ENCODE measurements around the gene PFDN6.

The PFDN6 gene

DNA sequence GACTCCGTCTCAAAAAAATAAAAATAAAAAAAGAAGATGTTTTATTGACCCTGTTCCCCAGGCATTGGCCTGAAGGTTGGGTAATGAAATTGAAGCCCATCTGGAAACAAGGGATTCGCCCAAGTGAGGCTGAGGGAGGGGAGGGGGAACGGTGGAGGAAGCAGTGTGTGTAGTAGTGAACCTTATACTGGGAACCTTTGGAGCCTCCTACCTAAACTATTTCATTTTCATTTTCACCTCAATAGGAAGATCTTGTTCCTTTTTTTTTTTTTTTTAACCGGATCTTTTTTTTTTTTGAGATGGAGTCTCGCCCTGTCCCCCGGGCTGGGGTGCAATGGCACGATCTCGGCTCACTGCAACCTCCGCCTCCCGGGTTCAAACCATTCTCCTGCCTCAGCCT, 41.3 kb downstream of the PFDN6 start:
- Histone ChIP-seq H3K4me1 (ENCODE audit: control extremely low read depth in 1 of 4, control insufficient read depth in 4 of 4, insufficient read depth in 4 of 4, low read length in 3 of 4) (peaks cover 0 to 4% (median 0%) of the 10 kb centered on the region in 4 experiments), H3K27ac (ENCODE audit: insufficient read depth in 1 of 2, low read depth in 1 of 2, low read length in 2 of 2, poor library complexity in 1 of 2, severe bottlenecking in 2 of 2) (no peak overlapping the region), H3K36me3 (ENCODE audit: control insufficient read depth in 4 of 4, insufficient read depth in 4 of 4, low read length in 3 of 4) (no peaks in the 10 kb centered on the region), H3K4me3 (ENCODE audit: control insufficient read depth in 1 of 7, extremely low read depth in 1 of 7, insufficient read depth in 4 of 7, low read depth in 2 of 7, low read length in 6 of 7) (peak overlapping the region in 1 of 7 experiments; percentile 43), H3K9me3 (ENCODE audit: control extremely low read depth in 1 of 5, control insufficient read depth in 4 of 5, insufficient read depth in 2 of 5, low read depth in 1 of 5, low read length in 4 of 5) (no peaks in the 10 kb centered on the region), H3K27me3 (replicated peaks in 2 of 5; ENCODE audit: control insufficient read depth in 4 of 5, insufficient read depth in 5 of 5, low read length in 4 of 5) (no peaks in the 10 kb centered on the region)
- ChIA-PET POLR2A (no interaction called here), CTCF (no interaction called here)
- 64% methylated on average over 8 of the region's 10 CpGs for WGBS (ENCODE audit: insufficient coverage)
- peak in 1 of 3 donors; percentile 11 for DNase-seq

DNA sequence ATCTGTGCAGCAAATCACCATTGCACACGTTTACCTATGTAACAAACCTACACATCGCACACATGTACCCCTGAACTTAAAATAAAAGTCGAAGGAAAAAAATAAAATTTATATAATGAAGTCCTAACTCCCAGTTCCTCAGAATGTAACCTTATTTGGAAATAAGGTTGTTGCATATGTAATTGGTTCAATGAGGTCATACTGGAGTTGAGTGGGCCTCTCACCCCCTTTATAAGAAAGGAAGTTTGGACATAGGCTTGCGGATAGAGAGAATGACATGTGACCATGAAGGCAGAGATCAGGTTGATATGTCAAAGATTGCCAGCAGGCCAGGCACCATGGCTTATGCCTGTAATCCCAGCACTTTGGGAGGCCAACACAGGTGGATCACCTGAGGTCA, 44.3 kb downstream of the PFDN6 start:
- CTCF ChIA-PET = interaction anchor here (0.7 to 1.1 kb wide), 2 partner anchors 56 to 220 kb away, joined by 3 read pairs; partner anchors contain the start of gene B3GALT4
- Histone ChIP-seq H3K9me3 (ENCODE audit: control extremely low read depth in 1 of 5, control insufficient read depth in 4 of 5, insufficient read depth in 2 of 5, low read depth in 1 of 5, low read length in 4 of 5) (no peaks in the 10 kb centered on the region), H3K4me3 (ENCODE audit: control insufficient read depth in 1 of 7, extremely low read depth in 1 of 7, insufficient read depth in 4 of 7, low read depth in 2 of 7, low read length in 6 of 7) (no peak overlapping the region), H3K27me3 (replicated peaks in 2 of 5; ENCODE audit: control insufficient read depth in 4 of 5, insufficient read depth in 5 of 5, low read length in 4 of 5) (no peaks in the 10 kb centered on the region), H3K4me1 (ENCODE audit: control extremely low read depth in 1 of 4, control insufficient read depth in 4 of 4, insufficient read depth in 4 of 4, low read length in 3 of 4) (peaks cover 0 to 4% (median 0%) of the 10 kb centered on the region in 4 experiments), H3K36me3 (ENCODE audit: control insufficient read depth in 4 of 4, insufficient read depth in 4 of 4, low read length in 3 of 4) (no peaks in the 10 kb centered on the region), H3K27ac (ENCODE audit: insufficient read depth in 1 of 2, low read depth in 1 of 2, low read length in 2 of 2, poor library complexity in 1 of 2, severe bottlenecking in 2 of 2) (no peak overlapping the region)
- POLR2A ChIA-PET = no interaction called here
- no peak for DNase-seq
- WGBS (ENCODE audit: insufficient coverage) = no CpG with 5 or more reads among the region's 4 CpGs

DNA sequence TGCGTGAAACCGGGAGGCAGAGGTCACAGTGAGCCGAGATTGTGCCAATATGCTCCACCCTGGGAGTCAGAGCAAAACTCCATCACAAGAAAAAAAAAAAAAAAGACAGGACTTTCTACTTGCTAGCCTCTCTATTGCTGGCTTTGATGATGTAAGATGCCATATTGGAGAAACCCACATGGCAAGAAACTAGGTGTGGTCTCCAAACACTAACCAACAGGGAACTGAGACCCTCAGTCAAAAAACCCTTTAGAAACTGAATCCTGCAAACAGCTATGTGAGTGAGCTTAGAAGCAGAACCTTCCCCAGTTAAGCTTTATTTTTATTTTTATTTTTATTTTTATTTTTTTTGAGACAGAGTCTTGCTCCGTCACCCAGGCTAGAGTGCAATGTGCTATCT, 46.5 kb downstream of the PFDN6 start:
- CTCF ChIA-PET = interaction anchor here (0.9 to 1.4 kb wide), 4 partner anchors 9 to 18 kb away, joined by 3 to 5 read pairs (median 4); no protein-coding TSS in a partner anchor

DNA sequence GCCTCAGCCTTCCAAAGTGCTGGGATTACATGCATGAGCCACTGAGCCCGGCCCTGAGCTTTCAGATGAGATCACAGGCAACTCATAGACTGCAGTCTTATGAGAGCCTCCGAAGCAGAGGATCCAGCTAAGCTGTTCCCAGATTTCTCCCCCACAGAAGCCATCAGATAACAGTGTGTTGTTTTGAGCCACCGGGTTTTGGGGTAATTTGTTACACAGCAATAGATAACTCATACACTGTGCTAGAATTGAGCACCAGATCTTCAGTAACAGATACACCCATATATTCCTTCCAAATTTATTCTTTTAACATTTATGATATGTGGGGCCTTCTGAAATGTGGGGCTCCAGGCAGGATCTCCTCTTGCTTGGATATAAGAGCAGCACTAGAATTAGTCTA, 47.1 kb downstream of the PFDN6 start:
- Histone ChIP-seq H3K27me3 (replicated peaks in 2 of 5; ENCODE audit: control insufficient read depth in 4 of 5, insufficient read depth in 5 of 5, low read length in 4 of 5) (no peaks in the 10 kb centered on the region), H3K27ac (ENCODE audit: insufficient read depth in 1 of 2, low read depth in 1 of 2, low read length in 2 of 2, poor library complexity in 1 of 2, severe bottlenecking in 2 of 2) (no peak overlapping the region), H3K9me3 (ENCODE audit: control extremely low read depth in 1 of 5, control insufficient read depth in 4 of 5, insufficient read depth in 2 of 5, low read depth in 1 of 5, low read length in 4 of 5) (no peaks in the 10 kb centered on the region), H3K36me3 (ENCODE audit: control insufficient read depth in 4 of 4, insufficient read depth in 4 of 4, low read length in 3 of 4) (no peaks in the 10 kb centered on the region), H3K4me3 (ENCODE audit: control insufficient read depth in 1 of 7, extremely low read depth in 1 of 7, insufficient read depth in 4 of 7, low read depth in 2 of 7, low read length in 6 of 7) (no peak overlapping the region), H3K4me1 (ENCODE audit: control extremely low read depth in 1 of 4, control insufficient read depth in 4 of 4, insufficient read depth in 4 of 4, low read length in 3 of 4) (no peaks in the 10 kb centered on the region)
- POLR2A ChIA-PET = no interaction called here
- no peak for DNase-seq
- 100% methylated on average over 1 of the region's 3 CpGs for WGBS (ENCODE audit: insufficient coverage)
- CTCF ChIA-PET = interaction anchor here (0.9 to 1.4 kb wide), 3 partner anchors 9 to 11 kb away, joined by 3 to 5 read pairs (median 4); no protein-coding TSS in a partner anchor

More for the DNA sequence above, 46.5 kb downstream of the PFDN6 start:
- H3K4me3 ChIP-seq (ENCODE audit: control insufficient read depth in 1 of 7, extremely low read depth in 1 of 7, insufficient read depth in 4 of 7, low read depth in 2 of 7, low read length in 6 of 7) = no peak overlapping the region
- no peak for DNase-seq
- H3K27ac ChIP-seq (ENCODE audit: insufficient read depth in 1 of 2, low read depth in 1 of 2, low read length in 2 of 2, poor library complexity in 1 of 2, severe bottlenecking in 2 of 2) = no peak overlapping the region
- H3K27me3 ChIP-seq (replicated peaks in 2 of 5; ENCODE audit: control insufficient read depth in 4 of 5, insufficient read depth in 5 of 5, low read length in 4 of 5) = no peaks in the 10 kb centered on the region
- POLR2A ChIA-PET = no interaction called here
- WGBS (ENCODE audit: insufficient coverage) = no CpG with 5 or more reads among the region's 4 CpGs
- no peaks in the 10 kb centered on the region for H3K36me3 ChIP-seq (ENCODE audit: control insufficient read depth in 4 of 4, insufficient read depth in 4 of 4, low read length in 3 of 4)
- H3K4me1 ChIP-seq (ENCODE audit: control extremely low read depth in 1 of 4, control insufficient read depth in 4 of 4, insufficient read depth in 4 of 4, low read length in 3 of 4) = no peaks in the 10 kb centered on the region
- H3K9me3 ChIP-seq (ENCODE audit: control extremely low read depth in 1 of 5, control insufficient read depth in 4 of 5, insufficient read depth in 2 of 5, low read depth in 1 of 5, low read length in 4 of 5) = no peaks in the 10 kb centered on the region

DNA sequence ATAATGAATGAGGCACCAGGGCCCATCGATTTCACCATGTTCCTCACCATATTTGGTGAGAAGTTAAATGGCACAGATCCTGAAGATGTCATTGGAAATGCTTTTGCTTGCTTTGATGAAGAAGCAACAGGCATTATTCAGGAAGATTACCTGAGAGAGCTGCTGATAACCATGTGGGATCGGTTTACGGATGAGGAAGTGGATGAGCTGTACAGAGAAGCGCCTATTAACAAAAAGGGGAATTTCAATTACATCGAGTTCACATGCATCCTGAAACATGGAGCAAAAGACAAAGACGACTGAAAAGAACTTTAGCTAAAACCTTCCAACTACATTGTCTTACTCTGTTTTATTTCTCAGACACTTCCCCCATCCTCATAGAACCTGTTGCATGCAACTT, 49.8 kb downstream of the PFDN6 start:
- ChIA-PET POLR2A (no interaction called here), CTCF (no interaction called here)
- H3K27ac ChIP-seq (ENCODE audit: insufficient read depth in 1 of 2, low read depth in 1 of 2, low read length in 2 of 2, poor library complexity in 1 of 2, severe bottlenecking in 2 of 2) = no peak overlapping the region
- no peaks in the 10 kb centered on the region for H3K36me3 ChIP-seq (ENCODE audit: control insufficient read depth in 4 of 4, insufficient read depth in 4 of 4, low read length in 3 of 4)
- 77% methylated on average over 6 of the region's 6 CpGs for WGBS (ENCODE audit: insufficient coverage)
- H3K9me3 ChIP-seq (ENCODE audit: control extremely low read depth in 1 of 5, control insufficient read depth in 4 of 5, insufficient read depth in 2 of 5, low read depth in 1 of 5, low read length in 4 of 5) = no peaks in the 10 kb centered on the region
- peaks cover 3 to 10% (median 9%) of the 10 kb centered on the region in 4 experiments for H3K4me1 ChIP-seq (ENCODE audit: control extremely low read depth in 1 of 4, control insufficient read depth in 4 of 4, insufficient read depth in 4 of 4, low read length in 3 of 4)
- no peak for DNase-seq
- H3K27me3 ChIP-seq (replicated peaks in 2 of 5; ENCODE audit: control insufficient read depth in 4 of 5, insufficient read depth in 5 of 5, low read length in 4 of 5) = no peaks in the 10 kb centered on the region
- no peak overlapping the region for H3K4me3 ChIP-seq (ENCODE audit: control insufficient read depth in 1 of 7, extremely low read depth in 1 of 7, insufficient read depth in 4 of 7, low read depth in 2 of 7, low read length in 6 of 7)

Data from common myeloid progenitor, CD34-positive (primary cell).